ENCODE results near the gene UCKL1.
"Not testable (repeated sequence)": the region's sequence is repeated elsewhere in the genome, so short reads cannot be mapped to it uniquely, and the experiment has no call there.

UCKL1 gene

GRCh38 chr20:63972312-63973159 lies 16.3 kb upstream of the UCKL1 start:
- no peak for DNase-seq

- DNase-seq = not testable (repeated sequence)
These were observed 15.7 kb upstream of the UCKL1 start for GRCh38 chr20:63971960-63972311.

GRCh38 chr20:63970714-63971431 lies 14.7 kb upstream of the UCKL1 start:
- DNase-seq = no peak

GRCh38 chr20:63969838-63970713 lies 13.9 kb upstream of the UCKL1 start, which contains the start of gene ZNF512B:
TSS of gene ZNF512B (minus strand) at chr20:63969930. CDS start at chr20:63967950, 1,980 bp downstream.
- peak; percentile 60 to 67 for DNase-seq

GRCh38 chr20:63968928-63969760 lies 12.9 kb upstream of the UCKL1 start:
- DNase-seq = peak in 1 of 2 donors; percentile 42

- DNase-seq = no peak
These were observed 12.1 kb upstream of the UCKL1 start for GRCh38 chr20:63968136-63968927.

GRCh38 chr20:63967330-63968135 lies 11.3 kb upstream of the UCKL1 start:
- no peak for DNase-seq

GRCh38 chr20:63966944-63967322 lies 10.7 kb upstream of the UCKL1 start:
- no peak for DNase-seq

- DNase-seq = no peak
These were observed 10.1 kb upstream of the UCKL1 start for GRCh38 chr20:63966172-63966943.

- DNase-seq = no peak
These were observed 8.2 kb upstream of the UCKL1 start for GRCh38 chr20:63964412-63964811.

GRCh38 chr20:63963784-63964301 lies 7.6 kb upstream of the UCKL1 start:
- DNase-seq = no peak

- DNase-seq = no peak
These were observed 7.1 kb upstream of the UCKL1 start for GRCh38 chr20:63963348-63963741.

- no peak for DNase-seq
These were observed 6.5 kb upstream of the UCKL1 start for GRCh38 chr20:63962426-63963347.

GRCh38 chr20:63961664-63962425 lies 5.6 kb upstream of the UCKL1 start:
- DNase-seq = no peak

GRCh38 chr20:63960654-63961621 lies 4.7 kb upstream of the UCKL1 start:
- not testable (repeated sequence) for DNase-seq

- DNase-seq = no peak
These were observed 3.5 kb upstream of the UCKL1 start for GRCh38 chr20:63959699-63960075.
